ENCODE data around the gene NBPF3. TPM values are rescaled to one million over a fixed set of nuclear protein-coding genes. Genes with fewer than 3 reads are reported as not detected.
"Not testable (repeated sequence)": the region's sequence is repeated elsewhere in the genome, so short reads cannot be mapped to it uniquely, and the experiment has no call there.

Gene NBPF3
- total RNA-seq, 1 donor from 2014 or later = 23.6 TPM

GRCh38 chr1:21469581-21469980, 29.6 kb downstream of the NBPF3 start:
- no peak overlapping the region for H3K4me3 ChIP-seq (ENCODE audit: low read depth, low read length)
- DNase-seq (ENCODE audit: low read depth) = no peak
- no peak for TF ChIP-seq CTCF (conservative IDR thresholded peaks at IDR 0.05; ENCODE audit: low read depth, low read length)

- DNase-seq (ENCODE audit: low read depth) = no peak
Measured at GRCh38 chr1:21472861-21473260, 32.9 kb downstream of the NBPF3 start.

DNA sequence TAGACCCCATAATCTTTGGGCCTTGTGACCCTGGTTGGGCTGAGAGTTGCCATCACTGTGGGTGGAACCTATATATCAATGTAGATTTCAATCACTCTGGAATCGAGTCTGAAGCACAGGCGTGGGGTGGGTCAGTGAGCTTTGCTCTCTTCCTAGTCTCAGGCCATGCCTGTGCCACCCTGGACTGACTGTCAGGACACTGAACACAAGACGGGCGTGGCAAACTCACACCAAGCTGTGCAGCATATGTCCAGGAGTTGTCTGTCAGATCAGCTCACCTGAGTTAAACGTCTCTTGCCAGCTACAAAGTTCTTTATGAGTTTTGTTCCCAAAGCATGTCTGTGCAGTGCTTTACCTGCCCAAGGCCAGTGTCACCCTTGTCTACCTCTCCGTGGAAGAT, 38.4 kb downstream of the NBPF3 start:
- no peak for TF ChIP-seq CTCF (conservative IDR thresholded peaks at IDR 0.05; ENCODE audit: low read depth, low read length)
- no peak overlapping the region for H3K4me3 ChIP-seq (ENCODE audit: low read depth, low read length)
- DNase-seq (ENCODE audit: low read depth) = no peak

More at GRCh38 chr1:21472861-21473260, 32.9 kb downstream of the NBPF3 start:
- no peak for TF ChIP-seq CTCF (conservative IDR thresholded peaks at IDR 0.05; ENCODE audit: low read depth, low read length)
- no peak overlapping the region for H3K4me3 ChIP-seq (ENCODE audit: low read depth, low read length)

GRCh38 chr1:21483881-21484280, 43.9 kb downstream of the NBPF3 start:
- not testable (repeated sequence) for H3K4me3 ChIP-seq (ENCODE audit: low read depth, low read length); DNase-seq (ENCODE audit: low read depth)

- no peak for DNase-seq (ENCODE audit: low read depth)
- TF ChIP-seq CTCF (conservative IDR thresholded peaks at IDR 0.05; ENCODE audit: low read depth, low read length) = no peak
- H3K4me3 ChIP-seq (ENCODE audit: low read depth, low read length) = no peak overlapping the region
Measured at GRCh38 chr1:21489146-21489545, 49.2 kb downstream of the NBPF3 start.

DNA sequence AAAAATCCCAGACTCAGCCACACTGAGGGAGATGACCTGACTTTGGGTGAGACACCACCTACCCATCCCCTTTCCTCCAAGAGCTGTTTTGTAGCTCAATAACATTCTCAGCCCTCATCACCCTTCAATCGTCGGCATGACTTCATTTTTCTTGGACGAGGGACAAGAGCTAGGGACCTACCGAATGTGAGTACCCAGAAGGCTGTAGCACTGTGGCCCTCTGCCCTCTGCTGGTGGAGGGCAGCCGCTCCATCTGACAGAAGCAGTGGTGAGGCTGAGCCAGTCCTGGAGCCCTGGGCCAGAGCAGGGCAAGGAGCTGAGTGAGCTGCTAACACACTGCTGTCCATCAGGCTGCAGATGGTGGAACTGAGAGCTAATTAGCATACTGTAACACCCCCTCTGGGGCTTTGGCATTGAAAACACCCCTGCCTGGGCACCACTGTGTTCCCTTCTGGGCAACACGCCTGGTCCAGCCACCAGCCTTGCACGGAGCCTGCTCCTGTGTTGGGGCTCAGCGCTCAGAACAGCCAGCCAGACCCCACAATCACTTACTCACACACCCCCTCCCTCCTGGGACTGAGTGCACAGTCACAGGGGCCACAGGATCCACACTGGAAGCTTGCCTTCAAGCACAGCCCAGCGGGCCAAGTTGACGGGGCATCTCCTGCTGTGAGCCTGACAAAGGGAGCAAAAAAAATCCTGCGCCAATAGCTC, 51.0 kb downstream of the NBPF3 start:
- H3K4me3 ChIP-seq (ENCODE audit: low read depth, low read length) = no peak overlapping the region
- peak; percentile 9 for DNase-seq (ENCODE audit: low read depth)
- TF ChIP-seq CTCF (conservative IDR thresholded peaks at IDR 0.05; ENCODE audit: low read depth, low read length) = peak; percentile 73

- no peak overlapping the region for H3K4me3 ChIP-seq (ENCODE audit: low read depth, low read length)
- TF ChIP-seq CTCF (conservative IDR thresholded peaks at IDR 0.05; ENCODE audit: low read depth, low read length) = no peak
- DNase-seq (ENCODE audit: low read depth) = no peak
Measured at GRCh38 chr1:21491488-21492355, 51.8 kb downstream of the NBPF3 start.

All from epithelial cell of proximal tubule (primary cell).